Brain pericyte (primary cell): ENCODE data around the gene NDC80.

Experiments used
- DNase-seq: peaks from one replicate; pipeline ENCODE4 v3.0.0-alpha.2; 2012; ENCODE audit warnings: low read depth, low spot score

The NDC80 gene

GRCh38 chr18:2557536-2557935, 13.8 kb upstream of the NDC80 start:
- no peak for DNase-seq

- no peak for DNase-seq
Measured at GRCh38 chr18:2559249-2559648, 12.1 kb upstream of the NDC80 start.

- no peak for DNase-seq
Measured at GRCh38 chr18:2564373-2564772, 7.0 kb upstream of the NDC80 start.

- DNase-seq: no peak
Measured at GRCh38 chr18:2568129-2568528, 3.2 kb upstream of the NDC80 start.

- no peak for DNase-seq
Measured at GRCh38 chr18:2568605-2569004, 2.8 kb upstream of the NDC80 start.

GRCh38 chr18:2569338-2570207, 1.8 kb upstream of the NDC80 start:
- no peak for DNase-seq

GRCh38 chr18:2570772-2571199, 571 bp upstream of the NDC80 start:
- DNase-seq: no peak

GRCh38 chr18:2572171-2572569, 813 bp downstream of the NDC80 start:
- DNase-seq: no peak

- no peak for DNase-seq
Measured at GRCh38 chr18:2572892-2573291, 1.5 kb downstream of the NDC80 start.

GRCh38 chr18:2573408-2573807, 2.1 kb downstream of the NDC80 start:
- DNase-seq: no peak

GRCh38 chr18:2587788-2588187, 16.4 kb downstream of the NDC80 start:
- DNase-seq: no peak

- DNase-seq: no peak
Measured at GRCh38 chr18:2588666-2589344, 17.4 kb downstream of the NDC80 start.

GRCh38 chr18:2589345-2590068, 18.1 kb downstream of the NDC80 start:
- DNase-seq: no peak

GRCh38 chr18:2590303-2590702, 18.9 kb downstream of the NDC80 start:
- DNase-seq: no peak

- no peak for DNase-seq
Measured at GRCh38 chr18:2597639-2598038, 26.3 kb downstream of the NDC80 start.

GRCh38 chr18:2602844-2603243, 31.5 kb downstream of the NDC80 start:
- no peak for DNase-seq

- DNase-seq: no peak
Measured at GRCh38 chr18:2606335-2606734, 35.0 kb downstream of the NDC80 start.

GRCh38 chr18:2609604-2610003, 38.2 kb downstream of the NDC80 start:
- DNase-seq: no peak

GRCh38 chr18:2610549-2610948, 39.2 kb downstream of the NDC80 start:
- no peak for DNase-seq

- no peak for DNase-seq
Measured at GRCh38 chr18:2612996-2613395, 41.6 kb downstream of the NDC80 start.

GRCh38 chr18:2617401-2617998, 46.1 kb downstream of the NDC80 start:
- DNase-seq: no peak

- DNase-seq: no peak
Measured at GRCh38 chr18:2618009-2618408, 46.7 kb downstream of the NDC80 start.
